HEK293 (cell line): ENCODE data around the gene MTHFD1.

Source experiments
- CTCF ChIP-seq: fragments of 450-650 bp; formaldehyde crosslinking; IDR thresholded peaks from 2 replicates; pipeline ENCODE4 v1.5.1; 2016; ENCODE audit warnings: missing biosample characterization, missing genetic modification characterization
- IKZF3 ChIP-seq: fragments of 450-650 bp; IDR thresholded peaks from 2 replicates; pipeline ENCODE4 v1.5.0; 2018; ENCODE audit warnings: missing biosample characterization, mild to moderate bottlenecking, missing genetic modification characterization, moderate library complexity
- KLF16 ChIP-seq: fragments of 450-650 bp; formaldehyde crosslinking; IDR thresholded peaks from 2 replicates; pipeline ENCODE4 v1.5.1; 2017; ENCODE audit warnings: missing biosample characterization, missing genetic modification characterization
- MZF1 ChIP-seq: fragments of 450-650 bp; formaldehyde crosslinking; IDR thresholded peaks from 2 replicates; pipeline ENCODE4 v1.5.1; 2017; ENCODE audit warnings: missing biosample characterization, missing genetic modification characterization, borderline replicate concordance
- PRDM10 ChIP-seq: fragments of 450-650 bp; formaldehyde crosslinking; IDR thresholded peaks from 2 replicates; pipeline ENCODE4 v1.5.1; 2016; ENCODE audit warnings: missing biosample characterization, missing genetic modification characterization
- SALL2 ChIP-seq: fragments of 450-650 bp; formaldehyde crosslinking; IDR thresholded peaks from 2 replicates; pipeline ENCODE4 v1.5.0; 2017; ENCODE audit warnings: missing biosample characterization, mild to moderate bottlenecking, missing genetic modification characterization, borderline replicate concordance
- SETDB1 ChIP-seq: IDR thresholded peaks from one replicate; pipeline ENCODE4 v1.6.1; 2017; ENCODE audit warnings: mild to moderate bottlenecking, low read length, moderate library complexity, mixed read lengths; ENCODE audit not compliant: insufficient read length
- SP3 ChIP-seq: fragments of 450-650 bp; formaldehyde crosslinking; IDR thresholded peaks from 2 replicates; pipeline ENCODE4 v1.5.1; 2016; ENCODE audit warnings: missing biosample characterization, missing genetic modification characterization
- TSHZ1 ChIP-seq: fragments of 450-650 bp; formaldehyde crosslinking; IDR thresholded peaks from 2 replicates; pipeline ENCODE4 v1.5.1; 2016; ENCODE audit warnings: missing biosample characterization, missing genetic modification characterization, borderline replicate concordance
- YY1 ChIP-seq: fragments of 450-650 bp; formaldehyde crosslinking; IDR thresholded peaks from 2 replicates; pipeline ENCODE4 v1.5.1; 2018; ENCODE audit warnings: missing biosample characterization, missing genetic modification characterization
- YY2 ChIP-seq: fragments of 450-650 bp; formaldehyde crosslinking; IDR thresholded peaks from 2 replicates; pipeline ENCODE4 v1.5.1; 2016; ENCODE audit warnings: missing biosample characterization, missing genetic modification characterization
- ZNF174 ChIP-seq: fragments of 450-650 bp; formaldehyde crosslinking; IDR thresholded peaks from 2 replicates; pipeline ENCODE4 v1.5.0; 2017; ENCODE audit warnings: missing biosample characterization, mild to moderate bottlenecking, missing genetic modification characterization
- ZNF248 ChIP-seq: fragments of 450-650 bp; formaldehyde crosslinking; IDR thresholded peaks from 2 replicates; pipeline ENCODE4 v1.5.1; 2017; ENCODE audit warnings: missing biosample characterization, missing genetic modification characterization
- ZNF366 ChIP-seq: fragments of 450-650 bp; formaldehyde crosslinking; conservative IDR thresholded peaks from 2 replicates; pipeline ENCODE4 v1.5.1; 2016; ENCODE audit warnings: missing biosample characterization, missing genetic modification characterization
- ZNF423 ChIP-seq: fragments of 450-650 bp; formaldehyde crosslinking; IDR thresholded peaks from 2 replicates; pipeline ENCODE4 v1.5.1; 2016; ENCODE audit warnings: missing biosample characterization, missing genetic modification characterization
- ZNF473 ChIP-seq: fragments of 450-650 bp; formaldehyde crosslinking; IDR thresholded peaks from 2 replicates; pipeline ENCODE4 v1.5.1; 2017; ENCODE audit warnings: missing biosample characterization, missing genetic modification characterization
- ZNF530 ChIP-seq: fragments of 450-650 bp; formaldehyde crosslinking; IDR thresholded peaks from 2 replicates; pipeline ENCODE4 v1.5.1; 2016; ENCODE audit warnings: low read depth, missing biosample characterization, missing genetic modification characterization
- ZNF623 ChIP-seq: fragments of 450-650 bp; formaldehyde crosslinking; IDR thresholded peaks from 2 replicates; pipeline ENCODE4 v1.5.1; 2016; ENCODE audit warnings: missing biosample characterization, missing genetic modification characterization
- ZNF768 ChIP-seq: fragments of 450-650 bp; formaldehyde crosslinking; IDR thresholded peaks from 2 replicates; pipeline ENCODE4 v1.5.1; 2018; ENCODE audit warnings: missing biosample characterization, mild to moderate bottlenecking, missing genetic modification characterization
- ZNF776 ChIP-seq: fragments of 450-650 bp; formaldehyde crosslinking; IDR thresholded peaks from 2 replicates; pipeline ENCODE4 v1.5.0; 2017; ENCODE audit warnings: missing biosample characterization, missing genetic modification characterization, borderline replicate concordance
- TF ChIP-seq, protein P1 (sequence below): fragments of 450-650 bp; formaldehyde crosslinking; IDR thresholded peaks from 2 replicates; pipeline ENCODE4 v1.5.1; 2017; ENCODE audit warnings: missing biosample characterization, missing genetic modification characterization
- TF ChIP-seq, protein P2 (sequence below): fragments of 450-650 bp; formaldehyde crosslinking; IDR thresholded peaks from 2 replicates; pipeline ENCODE4 v1.5.1; 2016; ENCODE audit warnings: missing biosample characterization, missing genetic modification characterization, borderline replicate concordance

Gene MTHFD1

DNA sequence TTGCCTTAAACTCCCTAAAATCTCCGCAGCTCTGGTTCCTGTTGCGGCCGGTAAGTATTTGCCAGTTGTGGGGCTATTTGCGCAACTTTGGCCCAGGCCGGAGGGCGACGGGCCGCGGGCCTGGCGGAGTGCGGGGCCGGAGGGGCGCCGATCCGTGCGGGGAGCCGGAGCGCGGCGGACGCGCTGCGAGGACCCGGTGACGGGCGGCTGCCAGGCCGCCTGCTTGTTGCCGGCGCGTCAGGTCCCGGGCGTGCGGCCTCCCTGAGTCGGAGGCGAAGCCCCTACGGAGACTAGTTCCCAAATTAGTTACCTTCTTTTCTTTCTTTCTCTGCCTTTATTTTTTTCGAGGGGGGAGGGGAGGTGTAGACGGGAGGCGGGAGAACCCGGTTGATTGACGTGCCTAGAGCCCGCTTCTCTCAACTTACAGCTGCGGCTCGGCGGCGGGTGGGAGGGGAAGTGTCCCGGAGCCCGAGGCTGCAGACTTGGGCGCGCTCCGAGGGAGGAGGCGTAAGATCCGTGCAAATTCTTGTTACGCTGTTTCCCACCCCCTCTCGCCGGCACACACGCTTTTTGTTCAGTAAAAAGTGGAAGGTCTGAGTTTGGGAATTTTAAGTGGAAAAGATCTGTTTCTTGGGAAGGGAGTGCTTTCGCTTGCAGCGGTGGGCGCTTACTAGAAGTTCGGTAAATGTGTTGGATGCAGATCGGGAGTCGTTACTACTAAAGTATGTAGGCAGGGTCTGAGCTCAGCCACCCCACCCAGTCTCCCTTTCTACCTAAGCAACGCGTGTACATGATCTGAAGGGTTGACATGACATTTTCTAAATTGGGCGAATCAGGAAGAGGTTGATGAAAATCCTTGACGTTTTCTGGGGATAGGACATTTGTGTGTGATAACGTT, 117.0 kb downstream of the MTHFD1 start (continued):
- TF ChIP-seq, protein P1, sequence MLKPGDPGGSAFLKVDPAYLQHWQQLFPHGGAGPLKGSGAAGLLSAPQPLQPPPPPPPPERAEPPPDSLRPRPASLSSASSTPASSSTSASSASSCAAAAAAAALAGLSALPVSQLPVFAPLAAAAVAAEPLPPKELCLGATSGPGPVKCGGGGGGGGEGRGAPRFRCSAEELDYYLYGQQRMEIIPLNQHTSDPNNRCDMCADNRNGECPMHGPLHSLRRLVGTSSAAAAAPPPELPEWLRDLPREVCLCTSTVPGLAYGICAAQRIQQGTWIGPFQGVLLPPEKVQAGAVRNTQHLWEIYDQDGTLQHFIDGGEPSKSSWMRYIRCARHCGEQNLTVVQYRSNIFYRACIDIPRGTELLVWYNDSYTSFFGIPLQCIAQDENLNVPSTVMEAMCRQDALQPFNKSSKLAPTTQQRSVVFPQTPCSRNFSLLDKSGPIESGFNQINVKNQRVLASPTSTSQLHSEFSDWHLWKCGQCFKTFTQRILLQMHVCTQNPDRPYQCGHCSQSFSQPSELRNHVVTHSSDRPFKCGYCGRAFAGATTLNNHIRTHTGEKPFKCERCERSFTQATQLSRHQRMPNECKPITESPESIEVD (tag by site-specific recombination): no peak
- TF ChIP-seq SP3 (tag by site-specific recombination) (no peak), IKZF3 (no peak; the same call in 1 of the 2 replicates), ZNF768 (tag by site-specific recombination) (no peak), TSHZ1 (tag by site-specific recombination) (peak; percentile 64; the same call in 1 of the 2 replicates), ZNF473 (no peak), ZNF423 (no peak), CTCF (tag by site-specific recombination) (no peak), SETDB1 (no peak), ZNF248 (tag by site-specific recombination) (no peak), ZNF776 (no peak), ZNF174 (tag by site-specific recombination) (no peak), PRDM10 (tag by site-specific recombination) (0 out of 2 replicates have a peak, but pooled peaks have one; percentile 10), YY1 (tag by site-specific recombination) (no peak), YY2 (tag by site-specific recombination) (no peak), ZNF366 (tag by site-specific recombination) (peak; percentile 11; the same call in 1 of the 2 replicates), SALL2 (tag by site-specific recombination) (no peak), ZNF530 (no peak), MZF1 (tag by site-specific recombination) (no peak), ZNF623 (no peak), KLF16 (no peak)
- TF ChIP-seq, protein P2, sequence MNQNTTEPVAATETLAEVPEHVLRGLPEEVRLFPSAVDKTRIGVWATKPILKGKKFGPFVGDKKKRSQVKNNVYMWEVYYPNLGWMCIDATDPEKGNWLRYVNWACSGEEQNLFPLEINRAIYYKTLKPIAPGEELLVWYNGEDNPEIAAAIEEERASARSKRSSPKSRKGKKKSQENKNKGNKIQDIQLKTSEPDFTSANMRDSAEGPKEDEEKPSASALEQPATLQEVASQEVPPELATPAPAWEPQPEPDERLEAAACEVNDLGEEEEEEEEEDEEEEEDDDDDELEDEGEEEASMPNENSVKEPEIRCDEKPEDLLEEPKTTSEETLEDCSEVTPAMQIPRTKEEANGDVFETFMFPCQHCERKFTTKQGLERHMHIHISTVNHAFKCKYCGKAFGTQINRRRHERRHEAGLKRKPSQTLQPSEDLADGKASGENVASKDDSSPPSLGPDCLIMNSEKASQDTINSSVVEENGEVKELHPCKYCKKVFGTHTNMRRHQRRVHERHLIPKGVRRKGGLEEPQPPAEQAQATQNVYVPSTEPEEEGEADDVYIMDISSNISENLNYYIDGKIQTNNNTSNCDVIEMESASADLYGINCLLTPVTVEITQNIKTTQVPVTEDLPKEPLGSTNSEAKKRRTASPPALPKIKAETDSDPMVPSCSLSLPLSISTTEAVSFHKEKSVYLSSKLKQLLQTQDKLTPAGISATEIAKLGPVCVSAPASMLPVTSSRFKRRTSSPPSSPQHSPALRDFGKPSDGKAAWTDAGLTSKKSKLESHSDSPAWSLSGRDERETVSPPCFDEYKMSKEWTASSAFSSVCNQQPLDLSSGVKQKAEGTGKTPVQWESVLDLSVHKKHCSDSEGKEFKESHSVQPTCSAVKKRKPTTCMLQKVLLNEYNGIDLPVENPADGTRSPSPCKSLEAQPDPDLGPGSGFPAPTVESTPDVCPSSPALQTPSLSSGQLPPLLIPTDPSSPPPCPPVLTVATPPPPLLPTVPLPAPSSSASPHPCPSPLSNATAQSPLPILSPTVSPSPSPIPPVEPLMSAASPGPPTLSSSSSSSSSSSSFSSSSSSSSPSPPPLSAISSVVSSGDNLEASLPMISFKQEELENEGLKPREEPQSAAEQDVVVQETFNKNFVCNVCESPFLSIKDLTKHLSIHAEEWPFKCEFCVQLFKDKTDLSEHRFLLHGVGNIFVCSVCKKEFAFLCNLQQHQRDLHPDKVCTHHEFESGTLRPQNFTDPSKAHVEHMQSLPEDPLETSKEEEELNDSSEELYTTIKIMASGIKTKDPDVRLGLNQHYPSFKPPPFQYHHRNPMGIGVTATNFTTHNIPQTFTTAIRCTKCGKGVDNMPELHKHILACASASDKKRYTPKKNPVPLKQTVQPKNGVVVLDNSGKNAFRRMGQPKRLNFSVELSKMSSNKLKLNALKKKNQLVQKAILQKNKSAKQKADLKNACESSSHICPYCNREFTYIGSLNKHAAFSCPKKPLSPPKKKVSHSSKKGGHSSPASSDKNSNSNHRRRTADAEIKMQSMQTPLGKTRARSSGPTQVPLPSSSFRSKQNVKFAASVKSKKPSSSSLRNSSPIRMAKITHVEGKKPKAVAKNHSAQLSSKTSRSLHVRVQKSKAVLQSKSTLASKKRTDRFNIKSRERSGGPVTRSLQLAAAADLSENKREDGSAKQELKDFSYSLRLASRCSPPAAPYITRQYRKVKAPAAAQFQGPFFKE (tag by site-specific recombination): no peak
